Astrocyte of the spinal cord (primary cell): ENCODE results near the gene PTPRCAP.

ENCODE experiments used
- DNase-seq: peaks from one replicate; pipeline ENCODE4 v3.0.0; 2011; ENCODE audit warnings: low read depth, low spot score
- H3K4me3 ChIP-seq: 2 replicates; pipeline ENCODE4 v1.5.1; 2011; ENCODE audit warnings: low read depth, mild to moderate bottlenecking, low read length, moderate library complexity
- in situ Hi-C: cut with HindIII; loops from 2 replicates; pipeline ENCODE4 v1.10.0; 2017; ENCODE audit warnings: low sequenced_read_pairs
- TF ChIP-seq, protein P1 (sequence below): IDR thresholded peaks from 2 replicates; pipeline ENCODE4 v1.5.1; 2012; ENCODE audit warnings: low read depth, mild to moderate bottlenecking, low read length, inconsistent platforms

PTPRCAP gene

DNA sequence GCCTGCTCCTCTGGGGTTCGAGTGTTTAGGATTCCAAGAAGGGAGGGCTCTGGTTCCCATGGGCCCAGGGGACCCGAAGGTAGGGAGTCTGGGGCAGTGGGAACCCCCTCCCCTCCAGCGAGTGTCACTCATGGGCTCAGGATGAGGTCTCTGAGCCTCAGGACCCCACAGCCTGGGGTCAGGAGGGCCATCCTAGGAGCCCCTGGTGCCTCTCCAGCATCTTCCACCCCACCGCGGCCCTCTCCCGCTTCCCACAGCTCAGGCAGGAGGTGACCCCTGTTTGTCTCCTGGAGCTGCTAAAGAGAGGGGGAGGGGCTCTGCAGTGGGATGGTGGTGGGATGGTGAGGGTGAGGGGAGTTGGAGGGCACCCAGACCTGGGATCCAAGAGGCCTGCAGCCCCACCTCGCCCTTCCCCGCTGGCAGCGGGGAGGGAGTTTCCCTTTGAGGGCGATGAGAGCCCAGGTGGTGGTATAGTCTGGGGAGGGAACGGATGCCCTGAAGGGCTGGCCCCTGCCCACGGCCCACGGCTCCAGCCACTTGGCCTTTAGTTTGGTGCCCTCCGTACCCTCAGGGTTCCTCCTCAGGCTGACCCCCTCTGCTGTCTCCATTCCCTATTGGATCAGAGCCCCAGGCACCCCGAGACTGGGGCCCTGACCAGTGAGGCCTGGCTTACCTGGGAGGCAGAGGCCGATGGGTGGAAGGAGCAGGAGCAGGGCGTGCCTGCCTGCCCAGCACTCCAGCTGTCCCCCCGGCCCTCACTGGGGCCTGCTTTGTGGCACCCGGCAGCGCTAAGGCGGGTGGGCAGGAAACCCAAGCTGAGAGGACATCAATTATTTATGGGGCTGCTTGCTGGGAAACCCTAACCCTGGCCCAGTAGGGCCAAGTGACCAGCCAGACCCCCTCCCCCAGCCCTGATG lies 16.6 kb upstream of the PTPRCAP start:
- in situ Hi-C loops: no loop called here

DNA sequence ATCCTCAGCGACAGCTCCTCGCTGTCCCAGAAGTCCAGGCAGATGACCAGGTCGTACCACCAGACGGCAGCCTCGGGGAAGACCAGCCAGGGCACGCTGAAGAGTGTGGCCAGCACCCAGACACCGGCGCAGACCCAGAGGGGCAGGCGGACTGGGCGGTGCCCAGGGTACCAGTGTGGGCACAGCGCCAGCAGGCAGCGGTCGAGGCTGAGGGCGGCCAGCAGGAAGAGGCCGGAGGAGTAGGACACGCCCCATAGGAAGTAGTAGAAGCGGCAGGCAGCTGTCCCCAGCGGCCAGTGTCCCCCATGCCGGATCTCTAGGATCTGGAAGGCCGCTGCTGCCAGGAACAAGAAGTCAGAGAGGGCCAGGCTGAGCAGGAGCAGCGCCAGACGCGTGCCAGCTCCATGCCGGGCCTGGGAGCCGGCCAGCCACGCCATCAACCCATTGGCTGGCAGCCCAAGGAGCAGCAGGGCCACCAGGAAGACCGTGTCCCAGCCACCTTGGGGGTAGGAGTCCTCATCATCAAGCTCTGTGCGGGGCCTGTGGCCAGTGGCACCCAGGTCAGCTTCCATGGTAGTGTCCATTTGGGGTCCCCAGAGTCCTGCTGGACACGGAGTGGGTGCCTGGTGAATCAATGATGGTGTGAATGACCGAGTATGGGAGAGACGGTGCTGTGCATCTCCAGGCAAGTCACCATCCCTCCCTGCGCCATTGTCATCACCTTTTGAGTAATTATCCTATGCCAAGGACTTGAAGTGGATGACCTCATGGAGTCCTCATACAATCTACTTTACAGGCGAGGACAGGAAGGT lies 14.9 kb upstream of the PTPRCAP start, which contains the start of gene GPR152:
Gene GPR152, minus strand, starts transcription at position 589 of the 812 bp plus-strand sequence. Its CDS starts 5 bp downstream, at position 584.
- no peak for DNase-seq
- TF ChIP-seq, protein P1, sequence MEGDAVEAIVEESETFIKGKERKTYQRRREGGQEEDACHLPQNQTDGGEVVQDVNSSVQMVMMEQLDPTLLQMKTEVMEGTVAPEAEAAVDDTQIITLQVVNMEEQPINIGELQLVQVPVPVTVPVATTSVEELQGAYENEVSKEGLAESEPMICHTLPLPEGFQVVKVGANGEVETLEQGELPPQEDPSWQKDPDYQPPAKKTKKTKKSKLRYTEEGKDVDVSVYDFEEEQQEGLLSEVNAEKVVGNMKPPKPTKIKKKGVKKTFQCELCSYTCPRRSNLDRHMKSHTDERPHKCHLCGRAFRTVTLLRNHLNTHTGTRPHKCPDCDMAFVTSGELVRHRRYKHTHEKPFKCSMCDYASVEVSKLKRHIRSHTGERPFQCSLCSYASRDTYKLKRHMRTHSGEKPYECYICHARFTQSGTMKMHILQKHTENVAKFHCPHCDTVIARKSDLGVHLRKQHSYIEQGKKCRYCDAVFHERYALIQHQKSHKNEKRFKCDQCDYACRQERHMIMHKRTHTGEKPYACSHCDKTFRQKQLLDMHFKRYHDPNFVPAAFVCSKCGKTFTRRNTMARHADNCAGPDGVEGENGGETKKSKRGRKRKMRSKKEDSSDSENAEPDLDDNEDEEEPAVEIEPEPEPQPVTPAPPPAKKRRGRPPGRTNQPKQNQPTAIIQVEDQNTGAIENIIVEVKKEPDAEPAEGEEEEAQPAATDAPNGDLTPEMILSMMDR: no peak
- H3K4me3 ChIP-seq: no peak within 1 kb of the TSS
- in situ Hi-C loops: no loop called here

More for the DNA sequence above, 16.6 kb upstream of the PTPRCAP start:
- no peak overlapping the region for H3K4me3 ChIP-seq
- TF ChIP-seq, protein P1: no peak
- no peak for DNase-seq

DNA sequence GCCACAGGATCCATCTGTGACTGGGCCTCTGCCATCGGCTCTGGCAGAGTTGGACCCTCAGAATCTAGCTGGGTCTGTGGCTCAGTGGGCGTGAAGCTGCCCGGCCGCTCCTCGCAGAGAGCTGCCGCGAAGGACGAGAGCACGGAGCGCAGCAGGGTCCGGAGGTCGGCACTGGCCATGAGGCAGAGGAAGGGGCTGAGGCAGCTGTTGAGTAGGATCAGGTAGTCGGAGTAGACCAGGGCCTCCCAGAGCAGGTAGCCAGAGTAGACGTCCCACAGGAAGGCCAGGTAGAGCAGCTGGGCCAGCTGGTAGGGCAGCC lies 14.1 kb upstream of the PTPRCAP start:
- H3K4me3 ChIP-seq: no peak overlapping the region
- no peak for DNase-seq
- in situ Hi-C loops: no loop called here
- TF ChIP-seq, protein P1: no peak

DNA sequence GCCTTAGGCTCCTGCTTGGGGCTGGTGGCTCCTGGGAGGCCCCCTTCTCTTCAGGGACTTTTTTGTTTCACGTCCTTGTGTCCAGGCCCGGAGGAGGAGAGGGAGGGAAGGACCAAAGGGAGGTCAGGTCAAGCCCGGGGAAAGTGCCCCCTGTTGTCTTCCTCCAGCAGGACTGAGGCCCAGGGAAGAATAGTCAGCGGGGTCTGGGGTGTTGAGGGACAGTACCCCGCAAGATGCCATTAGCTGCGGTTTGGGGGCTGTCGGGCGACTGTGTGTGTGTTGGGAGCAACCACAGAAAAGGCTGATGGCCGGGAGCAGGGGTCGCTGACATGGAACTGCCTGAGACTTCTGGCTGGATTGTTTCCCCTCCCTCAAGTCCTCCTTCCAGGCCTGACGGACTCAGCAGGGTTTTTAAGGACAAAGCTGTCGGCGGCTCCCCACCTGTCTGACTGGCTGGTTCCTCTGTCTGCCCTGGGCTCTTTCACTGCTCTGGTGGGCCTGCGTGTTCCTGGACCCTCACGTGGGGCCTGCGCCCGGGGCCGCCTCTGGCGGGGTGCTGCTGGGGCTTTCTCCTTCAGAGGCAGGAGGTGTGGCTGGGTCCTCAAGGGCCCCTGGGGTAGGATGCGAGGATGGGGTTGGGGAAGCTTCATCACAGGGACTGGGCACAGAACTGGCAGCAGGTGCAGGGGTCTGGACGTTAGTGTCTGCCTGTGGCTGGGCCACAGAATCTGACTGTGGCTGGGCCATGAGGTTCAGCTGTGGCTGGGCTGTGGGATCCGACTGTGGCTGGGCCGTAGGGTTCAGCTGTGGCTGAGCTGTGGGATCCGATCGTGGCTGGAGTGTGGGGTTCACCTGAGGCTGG lies 13.5 kb upstream of the PTPRCAP start:
- TF ChIP-seq, protein P1: no peak
- H3K4me3 ChIP-seq: no peak overlapping the region
- in situ Hi-C loops: no loop called here
- no peak for DNase-seq

DNA sequence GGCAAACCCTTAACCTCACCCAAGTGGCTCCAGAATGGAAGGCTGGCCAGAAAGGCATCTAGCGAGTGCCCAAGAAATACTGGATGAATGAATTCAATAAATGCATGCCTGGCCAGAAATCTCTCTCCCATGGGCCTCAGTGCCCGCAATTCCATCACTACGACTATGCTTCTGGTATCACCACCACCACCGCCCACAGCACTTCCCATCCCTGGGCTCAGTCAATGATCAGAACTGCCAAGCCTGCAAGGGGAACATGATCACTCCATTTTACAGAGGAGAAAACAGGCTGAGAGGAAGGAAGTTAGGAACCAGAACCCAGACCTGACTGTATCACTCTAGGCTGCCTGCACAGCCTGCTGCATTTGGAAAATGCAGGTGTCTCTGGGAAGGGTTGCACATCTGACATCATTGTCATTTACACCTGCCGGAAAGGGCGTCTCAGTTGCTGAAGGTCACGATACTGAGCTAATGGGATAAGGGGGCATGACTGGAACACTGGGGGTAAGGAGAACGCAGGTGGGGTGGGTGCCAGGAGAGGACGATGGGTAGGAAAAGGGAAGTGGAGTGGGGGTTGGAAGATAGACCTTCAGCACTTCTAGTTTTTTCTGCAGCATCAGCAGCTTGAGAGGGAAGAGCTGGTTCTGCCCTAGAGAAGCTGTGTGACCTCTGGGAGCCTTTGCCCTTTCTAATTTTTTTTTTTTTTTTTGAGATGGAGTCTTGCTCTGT lies 11.8 kb upstream of the PTPRCAP start:
- H3K4me3 ChIP-seq: no peak overlapping the region
- DNase-seq: no peak
- TF ChIP-seq, protein P1: no peak
- in situ Hi-C loops: no loop called here
